ENCODE data around the gene CLEC20A. TPM values are rescaled to one million over a fixed set of nuclear protein-coding genes. Genes with fewer than 3 reads are reported as not detected.

Gene CLEC20A
- 3.2 TPM for total RNA-seq

- DNase-seq (ENCODE audit: low spot score) (peak; percentile 50), ATAC-seq (no peak)
- intact Hi-C loops (cut with DNase I) = no loop called here
Observed at GRCh38 chr1:178496410-178497135, at the start of gene CLEC20A. Gene CLEC20A (minus strand): TSS chr1:178496964. CDS start chr1:178496939, 25 bp downstream.

- ATAC-seq (no peak), DNase-seq (ENCODE audit: low spot score) (no peak)
- intact Hi-C loops (cut with DNase I) = no loop called here
Observed at GRCh38 chr1:178544531-178544930, 47.8 kb upstream of the CLEC20A start.

- intact Hi-C loops (cut with DNase I) = no loop called here
- ATAC-seq = peak; percentile 50
- DNase-seq (ENCODE audit: low spot score) = no peak
Observed at GRCh38 chr1:178543290-178543607, 46.5 kb upstream of the CLEC20A start.

- intact Hi-C loops (cut with DNase I) = no loop called here
- ATAC-seq (peak; percentile 92), DNase-seq (ENCODE audit: low spot score) (peak; percentile 96)
Observed at GRCh38 chr1:178542554-178543289, 46.0 kb upstream of the CLEC20A start.

- DNase-seq (ENCODE audit: low spot score) = peak; percentile 69
- intact Hi-C loops (cut with DNase I) = loop anchor here (2.0 kb wide), 1 partner anchor 213 kb away; no protein-coding TSS in a partner anchor
- ATAC-seq = peak; percentile 70
Observed at GRCh38 chr1:178541829-178542553, 45.2 kb upstream of the CLEC20A start.

- DNase-seq (ENCODE audit: low spot score) (no peak), ATAC-seq (no peak)
- intact Hi-C loops (cut with DNase I) = loop anchor here (2.0 kb wide), 1 partner anchor 213 kb away; no protein-coding TSS in a partner anchor
Observed at GRCh38 chr1:178541379-178541778, 44.6 kb upstream of the CLEC20A start.

GRCh38 chr1:178540646-178541045 lies 43.9 kb upstream of the CLEC20A start:
- no peak for DNase-seq (ENCODE audit: low spot score)
- no peak for ATAC-seq
- intact Hi-C loops (cut with DNase I) = loop anchor here (2.0 kb wide), 1 partner anchor 214 kb away; no protein-coding TSS in a partner anchor

- intact Hi-C loops (cut with DNase I) = loop anchor here (2.0 kb wide), 1 partner anchor 215 kb away; no protein-coding TSS in a partner anchor
- no peak for ATAC-seq
- DNase-seq (ENCODE audit: low spot score) = no peak
Observed at GRCh38 chr1:178540204-178540603, 43.4 kb upstream of the CLEC20A start.

GRCh38 chr1:178539291-178539690 lies 42.5 kb upstream of the CLEC20A start:
- intact Hi-C loops (cut with DNase I) = loop anchor here (10.0 kb wide), 1 partner anchor 466 kb away; no protein-coding TSS in a partner anchor
- no peak for DNase-seq (ENCODE audit: low spot score)
- no peak for ATAC-seq

- intact Hi-C loops (cut with DNase I) = loop anchor here (10.0 kb wide), 1 partner anchor 466 kb away; no protein-coding TSS in a partner anchor
- ATAC-seq = no peak
- no peak for DNase-seq (ENCODE audit: low spot score)
Observed at GRCh38 chr1:178538192-178538916, 41.6 kb upstream of the CLEC20A start.

GRCh38 chr1:178537382-178538090 lies 40.8 kb upstream of the CLEC20A start:
- intact Hi-C loops (cut with DNase I) = loop anchor here (10.0 kb wide), 1 partner anchor 467 kb away; no protein-coding TSS in a partner anchor
- ATAC-seq = no peak
- no peak for DNase-seq (ENCODE audit: low spot score)

- ATAC-seq = peak; percentile 35
- intact Hi-C loops (cut with DNase I) = loop anchor here (10.0 kb wide), 1 partner anchor 468 kb away; no protein-coding TSS in a partner anchor
Observed at GRCh38 chr1:178536844-178537371, 40.1 kb upstream of the CLEC20A start.

GRCh38 chr1:178536329-178536728 lies 39.6 kb upstream of the CLEC20A start:
- ATAC-seq (no peak), DNase-seq (ENCODE audit: low spot score) (no peak)
- intact Hi-C loops (cut with DNase I) = loop anchor here (10.0 kb wide), 1 partner anchor 468 kb away; no protein-coding TSS in a partner anchor

More at GRCh38 chr1:178536844-178537371, 40.1 kb upstream of the CLEC20A start:
- no peak for DNase-seq (ENCODE audit: low spot score)

- intact Hi-C loops (cut with DNase I) = loop anchor here (10.0 kb wide), 1 partner anchor 470 kb away; no protein-coding TSS in a partner anchor
- no peak for ATAC-seq
- no peak for DNase-seq (ENCODE audit: low spot score)
Observed at GRCh38 chr1:178534137-178534868, 37.5 kb upstream of the CLEC20A start.

- ATAC-seq (no peak), DNase-seq (ENCODE audit: low spot score) (no peak)
- intact Hi-C loops (cut with DNase I) = loop anchor here (10.0 kb wide), 1 partner anchor 471 kb away; no protein-coding TSS in a partner anchor
Observed at GRCh38 chr1:178533121-178533946, 36.6 kb upstream of the CLEC20A start.

GRCh38 chr1:178532392-178532791 lies 35.6 kb upstream of the CLEC20A start:
- DNase-seq (ENCODE audit: low spot score) (peak; percentile 90), ATAC-seq (peak; percentile 87)
- intact Hi-C loops (cut with DNase I) = loop anchor here (10.0 kb wide), 1 partner anchor 472 kb away; no protein-coding TSS in a partner anchor

Data from sciatic nerve (tissue), 2 donors.